GM12865 (cell line): ENCODE measurements around the gene ZCCHC2.

Experiments used
- DNase-seq: peaks from one replicate; pipeline ENCODE4 v3.0.0; 2010; ENCODE audit warnings: low read depth
- H3K4me3 ChIP-seq: 2 replicates; pipeline ENCODE4 v1.5.1; 2011; ENCODE audit warnings: mild to moderate bottlenecking, low read depth, low read length, control low read depth
- CTCF ChIP-seq: IDR thresholded peaks from 2 replicates; pipeline ENCODE4 v1.5.1; 2011; ENCODE audit warnings: low read length, control low read depth, low read depth, inconsistent platforms; ENCODE audit not compliant: insufficient read depth; ENCODE audit errors: missing control alignments

The ZCCHC2 gene

GRCh38 chr18:62490967-62491695 is 31.7 kb upstream of the ZCCHC2 start:
- no peak for DNase-seq
- H3K4me3 ChIP-seq = no peak overlapping the region
- no peak for TF ChIP-seq CTCF

GRCh38 chr18:62493033-62493862 is 29.6 kb upstream of the ZCCHC2 start:
- no peak for DNase-seq
- no peak for TF ChIP-seq CTCF
- H3K4me3 ChIP-seq = no peak overlapping the region

- no peak for DNase-seq
- H3K4me3 ChIP-seq = no peak overlapping the region
- TF ChIP-seq CTCF = no peak
Observed at GRCh38 chr18:62494764-62495163, 28.1 kb upstream of the ZCCHC2 start.

GRCh38 chr18:62496262-62496661 is 26.6 kb upstream of the ZCCHC2 start:
- DNase-seq = no peak
- no peak for TF ChIP-seq CTCF
- H3K4me3 ChIP-seq = no peak overlapping the region

- no peak for TF ChIP-seq CTCF
- no peak for DNase-seq
- no peak overlapping the region for H3K4me3 ChIP-seq
Observed at GRCh38 chr18:62497190-62497772, 25.5 kb upstream of the ZCCHC2 start.

GRCh38 chr18:62498616-62499262 is 24.1 kb upstream of the ZCCHC2 start:
- H3K4me3 ChIP-seq = no peak overlapping the region
- DNase-seq = no peak
- no peak for TF ChIP-seq CTCF
